HG03575 (cell line): Measurements from ENCODE around the gene PTPRH.

Source experiments
- ATAC-seq: cut with Tn5 transposase; IDR thresholded peaks from one replicate; pipeline ENCODE4 v1.9.1; 2021; ENCODE audit not compliant: unreplicated experiment, insufficient number of reproducible peaks, low FRiP score; ENCODE audit errors: extremely low read depth

PTPRH gene

DNA sequence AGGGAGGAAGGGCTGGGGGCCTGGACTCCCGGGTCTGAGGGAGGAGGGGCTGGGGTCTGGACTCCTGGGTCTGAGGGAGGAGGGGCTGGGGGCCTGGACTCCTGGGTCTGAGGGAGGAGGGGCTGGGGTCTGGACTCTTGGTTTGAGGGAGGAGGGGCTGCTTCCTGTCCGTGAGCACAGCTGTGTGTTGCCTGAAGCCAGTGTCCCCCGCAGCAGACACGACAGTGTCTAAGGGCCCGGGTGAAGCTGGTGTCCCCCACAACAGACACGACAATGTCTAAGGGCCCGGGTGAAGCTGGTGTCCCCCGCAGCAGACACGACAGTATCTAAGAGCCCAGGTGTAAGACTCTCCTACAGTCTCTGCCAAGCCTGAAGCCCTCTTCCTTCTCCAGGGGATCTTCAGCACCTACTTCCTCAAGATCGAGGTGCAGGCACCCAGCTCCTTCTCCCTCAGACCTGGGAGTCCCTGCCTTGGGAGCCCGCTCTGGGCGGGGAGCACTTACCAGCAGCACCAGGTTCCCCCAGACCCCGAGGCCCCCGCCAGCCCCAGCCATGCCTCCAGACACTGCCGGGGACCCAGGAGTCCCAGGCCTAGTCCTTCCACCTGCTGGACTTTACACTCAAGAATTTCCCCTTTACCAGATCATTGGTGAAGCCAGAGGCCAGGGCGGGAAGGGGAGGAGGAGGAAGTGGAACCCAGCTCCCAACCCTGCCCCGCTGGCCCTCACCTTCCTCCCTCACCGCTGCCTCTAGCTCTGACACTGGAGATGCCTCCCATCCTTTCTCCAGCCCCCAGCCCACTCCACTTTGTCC lies at the start of gene PTPRH:
PTPRH (minus strand) TSS at position 622 of the 813 bp plus-strand sequence; CDS start at position 554, 68 bp downstream.
- ATAC-seq, result no peak

- no peak for ATAC-seq
Measured at GRCh38 chr19:55258476-55258827, 49.2 kb upstream of the PTPRH start.

- no peak for ATAC-seq
Measured at GRCh38 chr19:55257461-55258420, 48.4 kb upstream of the PTPRH start.

GRCh38 chr19:55256562-55257460 lies 47.5 kb upstream of the PTPRH start:
- ATAC-seq, result no peak

DNA sequence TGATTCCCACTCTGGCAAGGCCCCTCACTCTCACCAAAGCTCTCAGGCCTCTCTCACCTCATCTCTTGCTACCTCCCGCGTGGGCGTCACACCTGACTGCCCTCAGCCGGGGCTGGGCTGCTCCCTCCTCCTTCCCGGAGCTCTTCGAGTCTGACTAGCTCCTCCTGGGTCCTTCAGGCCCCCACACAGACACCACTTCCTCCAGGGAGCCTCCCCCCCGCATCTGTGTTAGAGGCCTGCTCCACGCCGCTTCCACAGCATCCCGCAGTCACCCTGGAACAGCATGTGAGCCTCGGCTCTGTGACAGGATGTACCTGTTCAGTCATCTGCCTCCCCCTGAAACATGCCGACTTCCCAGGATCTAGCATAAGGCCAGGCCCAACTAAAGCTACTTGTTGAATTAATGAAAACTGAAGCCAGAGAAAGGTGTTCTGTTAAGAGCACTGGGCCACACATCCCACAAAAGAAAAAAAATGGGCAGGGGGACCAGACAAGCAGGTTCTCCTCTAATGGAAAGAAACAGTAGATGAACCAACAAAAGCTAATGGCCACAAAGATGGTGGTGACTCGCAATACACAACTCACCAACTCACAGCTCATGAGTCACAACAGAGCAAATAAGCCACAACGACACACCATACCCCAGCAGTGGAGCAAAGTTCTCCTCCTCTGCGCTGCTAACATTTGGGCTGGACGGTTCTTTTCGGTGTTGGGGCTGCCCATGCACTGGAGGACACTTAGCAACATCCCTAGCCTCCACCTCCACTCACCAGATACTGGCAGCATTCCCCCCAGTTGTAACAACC lies 46.5 kb upstream of the PTPRH start:
- no peak for ATAC-seq

DNA sequence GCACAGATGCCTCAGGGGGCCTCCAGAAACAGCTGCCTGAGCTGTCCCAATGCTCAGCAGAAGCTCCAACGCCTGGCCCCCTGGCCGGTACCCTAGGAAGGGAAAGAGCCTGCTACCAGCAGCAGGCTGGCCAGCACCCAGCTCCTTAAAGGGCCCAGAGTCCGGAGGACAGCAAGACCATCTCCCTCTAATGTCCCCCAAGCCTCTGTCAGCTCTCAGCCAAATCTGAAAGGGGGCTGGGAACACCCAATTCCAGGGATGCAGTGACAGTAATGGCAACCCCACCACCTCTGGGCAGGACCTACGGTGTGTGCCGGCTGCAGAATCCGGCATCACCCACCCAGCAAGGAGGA lies 45.3 kb upstream of the PTPRH start:
- no peak for ATAC-seq

DNA sequence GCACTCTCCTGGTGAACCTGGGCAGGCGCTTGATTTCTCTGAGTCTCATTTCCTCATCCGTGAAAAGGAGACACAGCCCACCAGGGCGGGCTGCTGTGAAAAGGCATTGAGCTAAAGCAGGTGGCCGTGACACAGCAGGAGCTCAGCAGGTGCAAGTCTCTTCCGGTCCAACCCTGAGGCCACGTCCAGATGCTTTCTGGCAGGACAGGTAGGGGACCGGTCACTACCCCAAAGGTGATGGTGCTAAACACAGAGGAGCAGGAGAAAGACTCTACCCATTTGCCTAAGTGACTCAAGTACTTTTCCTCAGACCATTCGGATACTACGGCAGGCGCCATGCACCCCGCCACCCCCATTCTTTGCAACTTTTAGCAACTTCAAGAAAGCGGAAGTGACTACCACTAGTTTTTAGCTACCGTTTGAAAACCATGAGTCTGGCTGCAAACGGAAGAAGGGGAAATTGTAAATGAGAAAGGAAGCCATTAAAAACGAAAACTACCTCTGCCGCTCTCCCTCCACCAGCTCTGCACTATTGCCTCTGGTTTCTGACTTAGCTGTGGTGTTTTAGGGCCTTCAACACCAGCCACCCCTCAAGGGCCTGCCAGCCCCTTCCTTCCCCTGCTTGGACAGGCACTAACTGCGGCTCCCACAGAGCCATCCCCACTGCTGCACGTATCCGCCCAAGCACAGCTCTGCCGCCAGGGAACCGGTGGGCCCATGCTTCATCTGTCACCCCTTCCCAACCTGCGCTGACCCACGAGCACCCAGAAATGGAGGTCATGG lies 44.7 kb upstream of the PTPRH start:
- no peak for ATAC-seq

GRCh38 chr19:55252760-55253663 lies 43.7 kb upstream of the PTPRH start:
- no peak for ATAC-seq

DNA sequence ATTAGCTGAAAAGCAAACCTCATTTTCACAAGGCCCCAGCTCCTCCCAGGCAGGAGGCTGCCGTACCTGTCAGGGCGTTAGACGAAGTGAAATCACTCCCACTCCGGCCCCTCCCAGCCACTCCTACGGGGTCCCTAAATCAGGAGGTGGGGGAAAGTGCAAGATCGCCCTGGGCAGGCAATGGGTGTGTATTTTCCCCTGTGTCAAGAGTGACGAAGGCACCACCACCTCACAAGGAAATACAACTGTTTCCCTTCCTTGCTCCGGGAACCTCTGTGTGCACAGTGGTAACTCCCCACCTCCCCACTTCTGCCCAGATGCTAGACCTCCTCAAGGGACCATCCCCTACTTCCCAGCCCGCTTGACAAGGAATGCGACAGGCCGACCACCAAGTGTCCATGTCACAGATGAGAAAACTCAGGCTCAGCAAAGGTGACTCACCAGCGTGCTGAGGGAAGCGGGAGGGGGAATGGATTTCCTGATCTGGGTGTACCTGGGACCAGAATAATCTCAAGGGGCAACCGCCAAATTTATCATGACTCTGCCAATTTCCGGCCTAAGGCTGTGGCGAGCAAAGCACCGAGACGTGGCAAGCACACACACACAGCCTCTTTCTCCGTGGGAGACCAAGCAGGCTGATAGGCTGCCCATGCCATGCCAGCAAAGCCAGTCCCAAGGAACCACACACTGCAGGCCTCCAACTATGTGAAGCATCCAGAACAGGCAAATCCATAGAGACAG lies 42.2 kb upstream of the PTPRH start:
- ATAC-seq, result no peak

DNA sequence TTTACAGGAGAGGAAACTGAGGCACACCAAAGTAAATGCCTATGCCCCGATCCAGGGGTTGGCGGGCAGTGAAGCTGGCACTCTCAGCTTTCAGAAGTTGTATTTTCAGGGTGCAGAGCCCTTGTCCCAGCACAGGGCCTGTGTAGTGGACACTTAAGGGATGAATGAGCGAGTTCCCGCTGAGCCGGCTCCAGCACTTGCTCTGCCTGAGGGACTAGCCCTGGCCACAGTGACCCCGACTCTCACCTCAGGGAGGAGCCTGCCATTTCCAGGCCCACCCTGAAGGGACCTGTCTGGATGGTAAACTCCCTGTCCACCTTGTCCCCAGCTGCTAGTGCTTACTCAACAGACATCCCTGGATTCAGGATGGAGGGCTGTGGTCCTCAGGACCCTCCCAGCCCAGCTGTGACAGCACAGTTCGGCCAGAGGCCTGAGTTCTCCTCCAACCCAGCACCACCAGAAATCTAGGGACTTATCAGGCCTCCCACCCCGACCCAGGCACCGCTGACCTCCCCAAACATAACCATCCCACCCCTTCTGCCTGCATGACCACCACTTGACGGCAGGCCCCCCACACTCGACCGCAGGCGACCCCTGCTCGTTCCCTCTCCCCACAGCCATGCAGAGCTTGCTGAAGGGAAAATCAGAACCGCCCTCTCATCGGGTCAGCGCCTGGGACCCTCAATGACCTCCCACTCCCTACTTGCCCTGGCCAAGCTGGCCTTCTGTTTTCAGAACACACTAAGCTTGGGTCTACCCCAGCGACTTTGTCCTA lies 41.1 kb upstream of the PTPRH start:
- ATAC-seq, result no peak

DNA sequence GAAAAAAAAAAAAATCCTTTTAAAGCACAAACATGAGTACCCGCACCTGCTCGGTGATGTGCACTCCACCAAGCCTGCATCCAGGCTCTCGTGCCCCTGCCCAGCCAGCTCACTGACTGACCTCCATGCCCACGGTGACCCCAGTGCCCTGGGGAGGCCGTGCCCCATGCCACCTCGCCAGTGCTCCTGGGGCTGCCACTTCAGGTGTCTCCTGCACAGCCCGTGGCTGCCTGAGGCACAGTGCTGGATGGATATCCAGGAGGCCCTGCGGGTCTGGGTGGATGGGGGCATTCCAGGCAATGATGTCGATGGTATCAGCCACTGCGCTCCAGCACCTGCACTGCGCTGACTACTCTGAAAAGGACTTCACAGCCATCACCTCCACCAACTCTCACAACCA lies 40.5 kb upstream of the PTPRH start:
- no peak for ATAC-seq

GRCh38 chr19:55248704-55249103 lies 39.4 kb upstream of the PTPRH start:
- no peak for ATAC-seq

DNA sequence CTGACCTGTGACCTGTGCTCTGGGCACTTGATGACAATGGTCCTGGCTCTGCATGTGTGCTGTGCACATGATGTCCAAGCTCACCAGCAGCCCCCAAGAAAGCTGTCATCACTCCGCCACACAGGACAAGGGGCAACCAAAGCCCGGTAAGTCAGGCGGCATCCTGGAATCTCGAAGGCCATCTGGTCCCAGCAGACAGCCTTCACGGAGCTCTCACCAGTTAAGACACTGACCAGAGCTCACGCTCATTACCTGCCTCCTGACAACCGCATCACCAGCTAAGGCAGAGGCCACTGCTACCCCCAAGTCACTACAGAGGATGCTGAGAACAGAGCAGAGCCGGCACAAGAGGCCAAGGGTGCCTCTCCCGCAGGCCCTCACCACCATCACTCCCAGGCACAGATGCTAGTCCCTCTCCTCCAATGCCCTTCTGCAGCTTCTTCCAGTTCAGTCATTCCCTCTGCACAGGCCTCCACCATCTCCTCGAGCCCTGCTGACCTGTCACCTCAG lies 38.9 kb upstream of the PTPRH start:
- ATAC-seq, result no peak

DNA sequence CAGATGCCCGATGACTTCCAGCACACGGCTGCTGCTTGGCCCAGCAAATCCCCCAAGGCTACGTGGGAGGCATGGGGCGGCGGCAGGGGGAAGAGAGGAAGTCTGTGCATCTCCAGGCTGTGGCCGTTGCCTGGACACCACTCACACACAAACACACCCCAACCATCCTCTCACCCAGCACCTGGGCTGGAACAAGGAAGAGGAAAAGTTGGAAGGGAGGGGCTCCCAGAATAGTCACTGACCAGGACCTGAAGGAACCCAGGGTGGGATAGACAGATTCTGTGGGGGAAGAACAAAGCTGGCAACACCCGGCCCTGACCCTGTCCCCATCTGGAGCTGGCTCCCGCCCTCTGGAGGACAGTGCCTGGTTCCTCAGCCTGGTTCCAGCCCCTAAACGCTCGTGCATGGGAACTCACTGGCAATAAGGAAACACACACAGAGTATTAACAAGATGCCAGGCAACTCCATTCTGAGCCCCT lies 38.4 kb upstream of the PTPRH start:
- no peak for ATAC-seq
